Activated T-cell treated with anti-CD3 and anti-CD28 coated beads, Interleukin-2, amount 50 U/mL, for 1 hour (primary cell): Measurements from ENCODE around the gene ABHD11.
A peak's percentile ranks its signal among the peaks of the same experiment; 100 is the strongest.
"Not testable (repeated sequence)": the region's sequence is repeated elsewhere in the genome, so short reads cannot be mapped to it uniquely, and the experiment has no call there.

Experiments used
- DNase-seq: peaks from one replicate; pipeline ENCODE4 v3.0.0-alpha.2; 2020

Gene ABHD11

GRCh38 chr7:73718905-73719805 lies 19.4 kb downstream of the ABHD11 start, which contains the start of gene STX1A:
Gene STX1A (minus strand): TSS chr7:73719669. CDS start chr7:73719631, 38 bp downstream.
- peak; percentile 82 for DNase-seq

GRCh38 chr7:73718438-73718881 lies 20.1 kb downstream of the ABHD11 start:
- peak; percentile 54 for DNase-seq

GRCh38 chr7:73717991-73718405 lies 20.6 kb downstream of the ABHD11 start:
- peak; percentile 75 for DNase-seq

DNA sequence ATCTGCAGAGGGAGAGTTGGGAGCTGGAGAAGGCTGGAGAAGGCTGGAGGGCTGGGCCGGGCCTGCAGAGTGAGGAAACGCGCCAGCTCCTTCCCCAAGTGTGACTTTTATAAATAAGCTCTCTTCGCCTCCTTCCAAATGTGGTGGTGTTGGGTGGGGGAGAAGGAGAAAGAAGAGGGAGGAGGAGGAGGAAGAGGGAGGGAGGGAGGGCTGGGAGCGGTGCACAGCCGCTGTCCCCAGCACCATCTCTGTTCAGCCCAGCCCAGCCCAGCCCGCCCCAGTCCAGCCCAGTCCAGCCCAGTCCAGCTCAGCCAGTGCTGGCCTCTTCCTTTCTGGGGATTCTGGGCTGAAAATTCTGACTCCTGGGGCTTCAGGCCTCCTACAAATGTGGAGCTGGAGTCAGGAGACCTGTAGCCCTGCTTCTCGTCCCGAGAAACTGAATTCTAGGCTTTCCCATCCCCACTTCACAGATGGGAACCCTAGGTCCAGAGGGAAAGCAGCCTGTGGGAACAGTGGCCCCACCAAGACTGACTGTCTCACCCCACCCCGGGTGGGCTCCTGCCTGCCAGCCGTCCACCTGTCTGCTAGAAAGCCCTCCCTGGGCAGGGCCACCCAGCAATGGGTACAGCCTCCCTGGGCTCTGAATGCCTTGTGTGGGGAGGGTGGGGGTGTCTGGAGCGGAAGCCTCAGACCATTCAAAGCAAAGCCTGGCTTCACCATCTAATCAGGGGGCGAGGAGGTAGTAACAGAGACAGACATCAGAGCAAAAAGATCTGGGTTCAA lies 21.4 kb downstream of the ABHD11 start:
- no peak for DNase-seq

DNA sequence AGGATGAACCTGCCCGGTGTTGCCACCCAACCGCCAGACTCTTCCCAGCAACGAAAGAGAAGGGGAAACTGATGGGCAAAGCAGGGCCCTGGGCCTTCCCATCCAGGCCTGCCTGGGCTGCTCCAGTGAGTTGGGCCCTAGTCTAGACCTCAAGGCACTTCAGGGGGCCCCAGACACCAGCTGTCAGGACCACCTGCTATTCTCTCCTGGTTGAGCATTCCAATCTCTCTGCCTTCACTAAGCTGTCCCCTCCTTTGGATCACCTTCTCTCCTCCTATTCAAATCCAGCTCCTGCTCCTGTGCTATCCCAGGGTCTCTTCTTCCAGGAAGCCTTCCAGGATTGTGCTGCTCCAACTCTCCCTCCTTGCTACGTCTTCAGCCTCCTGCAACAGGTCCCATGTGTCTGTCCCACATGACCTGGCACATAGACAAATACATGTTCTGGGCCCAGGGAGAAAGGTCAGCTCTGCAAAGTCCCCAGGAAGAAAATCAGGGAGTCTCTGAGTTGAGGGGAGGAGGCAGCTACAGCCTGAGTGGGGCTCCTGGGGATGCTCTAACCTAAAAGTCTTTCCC lies 22.2 kb downstream of the ABHD11 start:
- no peak for DNase-seq

GRCh38 chr7:73715648-73716317 lies 22.8 kb downstream of the ABHD11 start:
- DNase-seq = peak; percentile 27

GRCh38 chr7:73713319-73713718 lies 25.3 kb downstream of the ABHD11 start:
- not testable (repeated sequence) for DNase-seq

- no peak for DNase-seq
Observed at GRCh38 chr7:73712773-73713172, 25.8 kb downstream of the ABHD11 start.

- DNase-seq = no peak
Observed at GRCh38 chr7:73708961-73709549, 29.5 kb downstream of the ABHD11 start.

GRCh38 chr7:73707045-73707631 lies 31.5 kb downstream of the ABHD11 start:
- peak; percentile 35 for DNase-seq

DNA sequence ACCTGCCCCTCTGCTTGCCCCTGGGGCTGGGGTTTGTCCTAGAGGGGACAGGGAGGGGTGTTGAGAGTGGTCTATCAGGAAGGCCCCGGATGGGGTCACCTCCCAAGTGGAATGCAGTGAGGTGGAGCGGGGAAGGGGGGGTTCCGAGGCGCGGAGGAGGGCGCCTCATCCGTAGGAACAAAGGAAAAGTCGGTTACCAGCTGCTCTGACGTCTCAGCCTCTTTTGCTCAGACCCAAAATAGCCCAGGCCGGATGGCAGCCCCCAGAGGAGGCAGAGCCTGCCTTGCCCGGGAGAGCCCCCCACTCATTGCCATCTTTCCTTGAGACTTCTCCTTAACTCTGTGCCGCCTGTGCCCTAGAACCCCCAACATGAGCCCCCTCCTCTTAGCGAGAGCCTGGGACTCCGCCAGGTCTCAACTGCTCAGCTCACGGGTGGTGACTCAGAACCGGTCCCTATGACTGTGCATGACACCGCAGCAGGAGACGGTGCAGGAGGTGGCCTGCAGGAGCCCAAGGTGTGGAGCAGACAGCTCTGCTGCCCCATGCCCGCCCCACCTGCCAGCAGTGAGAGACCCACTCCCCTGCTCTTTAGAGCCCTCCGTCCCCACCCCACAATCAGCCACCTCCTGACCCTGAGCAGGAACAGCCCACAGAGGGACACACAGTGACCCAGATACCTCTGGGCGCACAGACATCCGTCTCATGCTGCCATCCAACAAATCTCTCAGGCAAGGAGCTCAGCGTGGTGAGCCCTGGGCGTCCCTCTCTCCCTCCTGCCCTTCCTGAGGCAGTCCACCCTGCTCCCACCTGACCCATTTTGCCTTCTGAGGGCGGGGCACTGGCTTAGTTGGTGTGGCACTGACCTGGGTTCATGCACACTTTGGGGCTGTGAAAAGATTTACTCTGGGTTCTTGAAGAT lies 32.2 kb downstream of the ABHD11 start:
- DNase-seq = peak; percentile 30

DNA sequence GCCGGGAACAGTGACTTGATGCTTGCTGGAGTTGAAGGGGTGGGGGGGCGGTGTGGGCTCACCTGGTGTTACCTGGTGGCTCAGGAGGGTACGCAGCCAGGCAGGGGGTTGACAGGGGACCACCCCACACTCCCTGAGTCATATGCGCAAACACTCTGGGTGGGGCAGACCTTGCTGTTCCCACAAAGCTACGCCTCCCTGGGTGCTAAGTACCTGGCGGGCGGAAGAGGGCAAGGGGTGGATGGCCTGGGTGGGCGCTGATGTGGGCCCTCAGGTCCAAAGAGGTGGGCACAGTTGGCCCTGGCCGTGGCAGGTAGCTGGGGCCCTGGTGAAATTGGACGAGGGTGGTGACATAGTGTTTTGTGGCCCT lies 33.1 kb downstream of the ABHD11 start:
- no peak for DNase-seq

GRCh38 chr7:73704640-73705550 lies 33.7 kb downstream of the ABHD11 start:
- no peak for DNase-seq

DNA sequence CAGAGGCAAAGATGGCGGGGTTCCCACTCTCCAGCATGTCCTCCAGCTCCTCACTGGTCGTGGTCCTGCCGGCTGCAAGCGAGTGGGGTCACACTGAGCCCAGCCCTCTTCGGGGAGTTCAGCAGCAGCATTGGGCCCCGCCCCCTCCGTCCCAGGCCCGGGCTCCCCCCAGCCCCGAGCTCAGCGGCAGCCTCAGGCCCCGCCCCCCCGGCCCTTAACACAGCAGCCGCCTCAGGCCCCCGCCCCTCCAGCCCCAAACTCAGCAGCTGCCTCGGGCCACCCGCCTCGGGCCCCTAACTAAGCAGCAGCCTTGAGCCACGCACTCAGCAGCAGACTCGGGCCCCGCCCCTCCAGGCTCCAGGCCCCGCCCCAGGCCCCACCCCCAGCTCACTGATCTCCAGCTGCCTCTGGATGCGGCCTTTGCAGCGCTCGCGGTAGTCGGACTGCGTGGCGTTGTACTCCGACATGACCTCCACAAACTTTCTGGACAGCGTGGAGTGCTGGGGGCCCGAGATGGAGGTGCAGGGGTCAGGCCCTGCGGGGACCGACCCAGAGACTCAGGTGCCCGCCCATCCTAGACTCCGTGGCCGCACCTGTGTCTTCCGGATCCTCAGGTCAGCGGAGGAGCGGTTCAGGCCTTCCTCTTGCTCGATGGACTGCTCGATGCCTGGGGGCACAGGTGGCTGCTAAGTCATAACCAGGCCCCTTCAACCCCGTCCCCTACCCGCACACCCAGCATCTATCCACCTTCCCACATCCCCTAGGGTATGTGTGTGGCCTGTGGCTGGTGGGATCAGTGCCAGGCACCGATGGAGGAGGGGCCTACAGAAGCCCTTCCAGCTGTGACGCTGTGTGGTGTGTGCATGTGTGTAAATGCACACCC lies 34.6 kb downstream of the ABHD11 start:
- DNase-seq = peak; percentile 46

DNA sequence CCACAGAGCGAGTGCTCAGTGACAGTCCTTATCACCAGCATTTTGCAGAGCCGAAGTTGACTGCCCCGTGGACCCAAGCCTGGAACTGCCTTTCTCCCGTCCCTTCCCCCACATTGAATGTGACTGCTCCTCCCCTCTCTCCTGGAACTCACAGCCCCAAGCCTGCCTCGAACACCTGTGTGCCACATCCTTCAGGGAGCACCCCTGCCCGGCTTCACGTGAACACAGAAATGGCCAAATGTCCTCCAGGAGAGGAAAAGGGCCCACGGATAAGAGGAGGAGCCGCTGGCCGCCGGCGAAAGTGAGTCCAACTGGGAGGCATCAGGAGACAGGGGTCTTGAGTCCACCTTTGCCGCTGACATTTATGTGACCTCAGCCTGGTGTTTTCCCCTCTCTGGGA lies 35.4 kb downstream of the ABHD11 start:
- no peak for DNase-seq

DNA sequence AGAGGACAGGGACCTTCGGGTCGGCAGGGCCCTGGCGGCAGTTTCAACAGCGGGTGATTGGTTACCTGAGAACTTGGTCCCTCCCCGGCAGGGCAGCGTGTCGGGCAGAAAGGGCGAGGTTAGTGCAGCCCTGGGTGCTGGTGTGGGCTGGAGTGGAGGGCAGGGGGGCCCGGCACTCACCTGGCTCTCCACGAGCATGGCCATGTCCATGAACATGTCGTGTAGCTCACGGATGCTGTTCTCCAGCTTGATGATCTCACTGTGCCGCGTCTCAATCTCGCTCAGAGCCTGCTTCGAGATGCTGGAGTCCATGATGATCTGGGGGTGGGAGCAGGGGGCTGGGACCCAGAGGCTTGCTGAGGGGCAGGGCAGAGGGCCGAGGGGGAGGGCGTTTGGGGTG lies 35.9 kb downstream of the ABHD11 start:
- DNase-seq = no peak

DNA sequence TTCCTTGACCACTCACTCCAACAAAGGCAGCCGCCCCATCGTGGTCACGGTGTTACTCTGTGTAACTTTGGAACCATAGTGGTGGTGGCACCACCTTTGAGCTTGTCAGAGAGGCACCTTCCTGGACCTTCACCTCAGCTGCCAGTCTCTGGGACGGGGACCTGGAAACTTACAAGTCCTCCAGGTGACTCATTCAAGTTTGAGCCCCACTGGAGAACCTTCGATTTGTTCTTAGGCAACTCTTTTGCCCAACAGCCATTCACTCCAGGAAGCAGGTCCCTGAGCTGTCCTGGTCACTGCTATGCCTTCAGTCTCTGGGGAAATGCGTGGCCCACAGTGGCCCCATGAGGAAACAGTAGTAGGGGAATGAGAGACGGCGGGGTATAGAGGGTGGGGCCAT lies 36.4 kb downstream of the ABHD11 start:
- no peak for DNase-seq

DNA sequence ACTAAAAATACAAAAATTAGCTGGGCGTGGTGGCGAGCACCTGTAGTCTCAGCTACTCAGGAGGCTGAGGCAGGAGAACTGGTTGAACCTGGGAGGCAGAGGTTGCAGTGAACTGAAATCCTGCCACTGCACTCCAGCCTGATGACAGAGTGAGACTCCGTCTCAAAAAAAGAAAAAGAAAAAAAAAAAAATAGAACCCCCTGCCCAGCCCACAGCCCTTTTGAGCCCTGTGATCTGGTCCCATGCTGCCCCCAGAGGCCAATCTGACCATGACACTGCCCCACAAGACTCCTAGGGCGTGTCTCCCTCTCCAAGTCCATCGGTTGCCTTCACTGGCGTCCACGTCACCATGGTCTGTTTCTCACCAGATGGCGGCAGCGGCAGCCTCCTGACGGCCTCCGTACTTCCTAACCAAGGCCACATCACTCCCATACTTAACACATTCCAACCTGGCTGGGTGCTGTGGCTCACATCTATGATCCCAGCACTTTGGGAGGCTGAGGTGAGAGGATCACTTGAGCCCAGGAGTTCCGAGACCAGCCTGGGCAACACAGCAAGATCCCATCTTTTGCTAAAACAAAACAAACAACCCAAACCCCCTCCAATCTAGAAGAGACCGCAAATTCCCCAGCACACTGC lies 37.1 kb downstream of the ABHD11 start:
- DNase-seq = peak; percentile 42
